Measurements from ENCODE around the gene KCNN2. TPM values are rescaled to one million over a fixed set of nuclear protein-coding genes. Genes with fewer than 3 reads are reported as not detected.

KCNN2 gene
- total RNA-seq, 1 donor from 2014 or later: 2.3 TPM

- no peaks in the 10 kb centered on the region for H3K9me3 Mint-ChIP-seq (ENCODE audit: unreplicated experiment)
- TF ChIP-seq CTCF (IDR thresholded peaks at IDR 0.05; ENCODE audit: partially characterized antibody, unreplicated experiment): no peak
- H3K27me3 Mint-ChIP-seq (ENCODE audit: unreplicated experiment): no peaks in the 10 kb centered on the region
- DNase-seq: no peak
- H3K36me3 Mint-ChIP-seq (ENCODE audit: unreplicated experiment): no peaks in the 10 kb centered on the region
- H3K4me3 Mint-ChIP-seq (ENCODE audit: unreplicated experiment): no peak overlapping the region
- H3K4me1 Mint-ChIP-seq (ENCODE audit: low read depth, unreplicated experiment): peaks cover 11% of the 10 kb centered on the region
- no peak overlapping the region for H3K27ac Mint-ChIP-seq (ENCODE audit: unreplicated experiment)
Measured at GRCh38 chr5:114416254-114416653, 54.4 kb downstream of the KCNN2 start.

GRCh38 chr5:114417519-114417918 is 55.6 kb downstream of the KCNN2 start:
- no peak for DNase-seq
- H3K4me3 Mint-ChIP-seq (ENCODE audit: unreplicated experiment): no peak overlapping the region
- H3K9me3 Mint-ChIP-seq (ENCODE audit: unreplicated experiment): no peaks in the 10 kb centered on the region
- no peaks in the 10 kb centered on the region for H3K36me3 Mint-ChIP-seq (ENCODE audit: unreplicated experiment)
- no peak for TF ChIP-seq CTCF (IDR thresholded peaks at IDR 0.05; ENCODE audit: partially characterized antibody, unreplicated experiment)
- H3K27me3 Mint-ChIP-seq (ENCODE audit: unreplicated experiment): no peaks in the 10 kb centered on the region
- H3K27ac Mint-ChIP-seq (ENCODE audit: unreplicated experiment): no peak overlapping the region
- peaks cover 11% of the 10 kb centered on the region for H3K4me1 Mint-ChIP-seq (ENCODE audit: low read depth, unreplicated experiment)

- DNase-seq: no peak
- Mint-ChIP-seq H3K27ac (ENCODE audit: unreplicated experiment) (no peak overlapping the region), H3K36me3 (ENCODE audit: unreplicated experiment) (no peaks in the 10 kb centered on the region), H3K27me3 (ENCODE audit: unreplicated experiment) (no peaks in the 10 kb centered on the region), H3K4me3 (ENCODE audit: unreplicated experiment) (no peak overlapping the region), H3K4me1 (ENCODE audit: low read depth, unreplicated experiment) (peaks cover 11% of the 10 kb centered on the region), H3K9me3 (ENCODE audit: unreplicated experiment) (no peaks in the 10 kb centered on the region)
- no peak for TF ChIP-seq CTCF (IDR thresholded peaks at IDR 0.05; ENCODE audit: partially characterized antibody, unreplicated experiment)
Measured at GRCh38 chr5:114418176-114419066, 56.6 kb downstream of the KCNN2 start.

GRCh38 chr5:114419067-114419388 is 57.2 kb downstream of the KCNN2 start:
- H3K27ac Mint-ChIP-seq (ENCODE audit: unreplicated experiment): no peak overlapping the region
- H3K9me3 Mint-ChIP-seq (ENCODE audit: unreplicated experiment): no peaks in the 10 kb centered on the region
- no peaks in the 10 kb centered on the region for H3K27me3 Mint-ChIP-seq (ENCODE audit: unreplicated experiment)
- H3K4me1 Mint-ChIP-seq (ENCODE audit: low read depth, unreplicated experiment): peaks cover 11% of the 10 kb centered on the region
- TF ChIP-seq CTCF (IDR thresholded peaks at IDR 0.05; ENCODE audit: partially characterized antibody, unreplicated experiment): no peak
- no peaks in the 10 kb centered on the region for H3K36me3 Mint-ChIP-seq (ENCODE audit: unreplicated experiment)
- no peak for DNase-seq
- no peak overlapping the region for H3K4me3 Mint-ChIP-seq (ENCODE audit: unreplicated experiment)

- Mint-ChIP-seq H3K9me3 (ENCODE audit: unreplicated experiment) (no peaks in the 10 kb centered on the region), H3K4me1 (ENCODE audit: low read depth, unreplicated experiment) (peaks cover 11% of the 10 kb centered on the region)
Measured at GRCh38 chr5:114419959-114420358, 58.1 kb downstream of the KCNN2 start.

More at GRCh38 chr5:114419959-114420358, 58.1 kb downstream of the KCNN2 start:
- no peak overlapping the region for H3K27ac Mint-ChIP-seq (ENCODE audit: unreplicated experiment)
- no peaks in the 10 kb centered on the region for H3K27me3 Mint-ChIP-seq (ENCODE audit: unreplicated experiment)
- no peak for TF ChIP-seq CTCF (IDR thresholded peaks at IDR 0.05; ENCODE audit: partially characterized antibody, unreplicated experiment)
- no peaks in the 10 kb centered on the region for H3K36me3 Mint-ChIP-seq (ENCODE audit: unreplicated experiment)
- no peak overlapping the region for H3K4me3 Mint-ChIP-seq (ENCODE audit: unreplicated experiment)
- no peak for DNase-seq

Measured in glutamatergic neuron (in vitro differentiated cells).